ENCODE measurements around the gene CD79B. TPM values are rescaled to one million over a fixed set of nuclear protein-coding genes. Genes with fewer than 3 reads are reported as not detected.

CD79B gene
- total RNA-seq, 1 experiment from 2014 or later: 1.2 TPM

- Histone ChIP-seq H3K27ac (no peak overlapping the region), H3K27me3 (no peaks in the 10 kb centered on the region), H3K4me3 (no peak overlapping the region), H3K4me1 (no peaks in the 10 kb centered on the region), H3K36me3 (peaks cover 1% of the 10 kb centered on the region; the same call in 1 of the 2 replicates), H3K9me3 (replicated peaks) (no peaks in the 10 kb centered on the region)
- DNase-seq: peak; percentile 71 to 73
Observed at GRCh38 chr17:63961355-63962212, 29.5 kb upstream of the CD79B start.

GRCh38 chr17:63960430-63960829 is 28.3 kb upstream of the CD79B start:
- H3K36me3 ChIP-seq: peaks cover 3% of the 10 kb centered on the region; the same call in 1 of the 2 replicates
- no peak for DNase-seq
- no peak overlapping the region for H3K4me3 ChIP-seq
- H3K9me3 ChIP-seq (replicated peaks): no peaks in the 10 kb centered on the region
- H3K27ac ChIP-seq: no peak overlapping the region
- no peaks in the 10 kb centered on the region for H3K4me1 ChIP-seq
- H3K27me3 ChIP-seq: no peaks in the 10 kb centered on the region

GRCh38 chr17:63960006-63960405 is 27.9 kb upstream of the CD79B start:
- no peak overlapping the region for H3K4me3 ChIP-seq
- no peak overlapping the region for H3K27ac ChIP-seq
- H3K36me3 ChIP-seq: peaks cover 3% of the 10 kb centered on the region; the same call in 1 of the 2 replicates
- H3K27me3 ChIP-seq: no peaks in the 10 kb centered on the region
- H3K9me3 ChIP-seq (replicated peaks): no peaks in the 10 kb centered on the region
- DNase-seq: no peak
- H3K4me1 ChIP-seq: no peaks in the 10 kb centered on the region

- no peak overlapping the region for H3K27ac ChIP-seq
- DNase-seq: no peak
- no peaks in the 10 kb centered on the region for H3K4me1 ChIP-seq
Observed at GRCh38 chr17:63956296-63956920, 24.3 kb upstream of the CD79B start.

GRCh38 chr17:63955791-63956190 is 23.7 kb upstream of the CD79B start:
- Histone ChIP-seq H3K27me3 (no peaks in the 10 kb centered on the region), H3K36me3 (0 out of 2 replicates have a peak, but pooled peaks cover 3% of the 10 kb centered on the region), H3K9me3 (replicated peaks) (no peaks in the 10 kb centered on the region), H3K4me3 (no peak overlapping the region), H3K27ac (no peak overlapping the region), H3K4me1 (no peaks in the 10 kb centered on the region)
- no peak for DNase-seq

More at GRCh38 chr17:63956296-63956920, 24.3 kb upstream of the CD79B start:
- H3K27me3 ChIP-seq: no peaks in the 10 kb centered on the region
- H3K36me3 ChIP-seq: 0 out of 2 replicates have a peak, but pooled peaks cover 3% of the 10 kb centered on the region
- H3K4me3 ChIP-seq: no peak overlapping the region
- H3K9me3 ChIP-seq (replicated peaks): no peaks in the 10 kb centered on the region

- no peaks in the 10 kb centered on the region for H3K4me1 ChIP-seq
Observed at GRCh38 chr17:63955232-63955631, 23.1 kb upstream of the CD79B start.

GRCh38 chr17:63954402-63955063 is 22.4 kb upstream of the CD79B start:
- H3K4me1 ChIP-seq: no peaks in the 10 kb centered on the region
- no peak for DNase-seq
- H3K36me3 ChIP-seq: 0 out of 2 replicates have a peak, but pooled peaks cover 3% of the 10 kb centered on the region
- H3K9me3 ChIP-seq (replicated peaks): no peaks in the 10 kb centered on the region
- H3K27me3 ChIP-seq: no peaks in the 10 kb centered on the region
- no peak overlapping the region for H3K4me3 ChIP-seq
- no peak overlapping the region for H3K27ac ChIP-seq

More at GRCh38 chr17:63955232-63955631, 23.1 kb upstream of the CD79B start:
- H3K9me3 ChIP-seq (replicated peaks): no peaks in the 10 kb centered on the region
- H3K4me3 ChIP-seq: no peak overlapping the region
- no peak overlapping the region for H3K27ac ChIP-seq
- H3K36me3 ChIP-seq: 0 out of 2 replicates have a peak, but pooled peaks cover 3% of the 10 kb centered on the region
- DNase-seq: no peak
- H3K27me3 ChIP-seq: no peaks in the 10 kb centered on the region

- Histone ChIP-seq H3K27me3 (no peaks in the 10 kb centered on the region), H3K4me1 (no peaks in the 10 kb centered on the region), H3K9me3 (replicated peaks) (no peaks in the 10 kb centered on the region), H3K27ac (no peak overlapping the region), H3K4me3 (no peak overlapping the region), H3K36me3 (no peaks in the 10 kb centered on the region)
- no peak for DNase-seq
Observed at GRCh38 chr17:63950940-63951907, 19.1 kb upstream of the CD79B start.

- DNase-seq: no peak
- no peaks in the 10 kb centered on the region for H3K9me3 ChIP-seq (replicated peaks)
- H3K4me3 ChIP-seq: no peak overlapping the region
- no peaks in the 10 kb centered on the region for H3K27me3 ChIP-seq
- no peak overlapping the region for H3K27ac ChIP-seq
- H3K36me3 ChIP-seq: no peaks in the 10 kb centered on the region
- H3K4me1 ChIP-seq: no peaks in the 10 kb centered on the region
Observed at GRCh38 chr17:63949576-63950250, 17.6 kb upstream of the CD79B start.

GRCh38 chr17:63948521-63948920 is 16.4 kb upstream of the CD79B start:
- no peaks in the 10 kb centered on the region for H3K27me3 ChIP-seq
- no peak overlapping the region for H3K27ac ChIP-seq
- DNase-seq: no peak
- no peaks in the 10 kb centered on the region for H3K4me1 ChIP-seq
- no peaks in the 10 kb centered on the region for H3K36me3 ChIP-seq
- H3K9me3 ChIP-seq (replicated peaks): no peaks in the 10 kb centered on the region
- H3K4me3 ChIP-seq: no peak overlapping the region

GRCh38 chr17:63947711-63948330 is 15.7 kb upstream of the CD79B start:
- H3K27me3 ChIP-seq: no peaks in the 10 kb centered on the region
- no peak overlapping the region for H3K27ac ChIP-seq
- no peak overlapping the region for H3K4me3 ChIP-seq
- H3K36me3 ChIP-seq: no peaks in the 10 kb centered on the region
- H3K9me3 ChIP-seq (replicated peaks): no peaks in the 10 kb centered on the region
- H3K4me1 ChIP-seq: no peaks in the 10 kb centered on the region
- no peak for DNase-seq

GRCh38 chr17:63946440-63947363 is 14.6 kb upstream of the CD79B start:
- Histone ChIP-seq H3K4me3 (no peak overlapping the region), H3K27me3 (no peaks in the 10 kb centered on the region), H3K9me3 (replicated peaks) (no peaks in the 10 kb centered on the region), H3K36me3 (no peaks in the 10 kb centered on the region; the same call in 1 of the 2 replicates), H3K4me1 (no peaks in the 10 kb centered on the region), H3K27ac (no peak overlapping the region)
- peak; percentile 39 to 67 for DNase-seq
